ENCODE data around the gene DNAJB5.

DNA sequence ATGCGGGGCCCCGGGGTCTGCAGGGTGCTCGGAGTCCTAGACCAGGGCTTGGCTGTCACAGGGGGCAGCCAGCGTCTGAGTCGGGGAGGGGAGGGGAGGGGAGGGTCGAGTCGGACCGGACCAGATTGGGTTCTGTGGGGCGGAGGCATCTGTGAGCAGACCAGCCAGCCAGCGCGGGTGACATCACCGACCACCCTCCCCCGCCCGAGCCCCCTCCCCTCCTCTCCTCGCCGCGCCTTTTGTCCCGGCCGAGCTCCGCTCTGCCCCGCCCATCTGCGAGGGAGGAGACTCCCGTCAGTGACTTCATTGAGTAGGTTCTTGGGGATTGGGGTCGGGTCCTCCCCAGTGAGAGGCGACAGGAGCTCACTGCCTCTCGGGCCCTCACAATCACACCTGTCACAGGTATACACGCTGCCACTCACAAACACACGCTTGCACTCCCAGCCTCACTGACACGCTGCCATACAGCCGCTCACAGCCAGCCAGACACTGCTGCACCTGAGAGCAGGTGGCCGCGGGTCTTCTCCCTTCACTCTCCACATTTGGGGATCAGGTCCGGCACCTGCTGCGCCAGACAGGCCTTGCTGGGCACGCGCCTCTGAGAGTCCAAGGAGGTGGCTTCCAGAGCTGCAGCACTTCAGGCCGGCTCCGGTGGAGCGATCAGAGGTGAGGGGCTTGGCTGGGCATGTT, 546 bp downstream of the DNAJB5 start:
- TF ChIP-seq, protein P1, sequence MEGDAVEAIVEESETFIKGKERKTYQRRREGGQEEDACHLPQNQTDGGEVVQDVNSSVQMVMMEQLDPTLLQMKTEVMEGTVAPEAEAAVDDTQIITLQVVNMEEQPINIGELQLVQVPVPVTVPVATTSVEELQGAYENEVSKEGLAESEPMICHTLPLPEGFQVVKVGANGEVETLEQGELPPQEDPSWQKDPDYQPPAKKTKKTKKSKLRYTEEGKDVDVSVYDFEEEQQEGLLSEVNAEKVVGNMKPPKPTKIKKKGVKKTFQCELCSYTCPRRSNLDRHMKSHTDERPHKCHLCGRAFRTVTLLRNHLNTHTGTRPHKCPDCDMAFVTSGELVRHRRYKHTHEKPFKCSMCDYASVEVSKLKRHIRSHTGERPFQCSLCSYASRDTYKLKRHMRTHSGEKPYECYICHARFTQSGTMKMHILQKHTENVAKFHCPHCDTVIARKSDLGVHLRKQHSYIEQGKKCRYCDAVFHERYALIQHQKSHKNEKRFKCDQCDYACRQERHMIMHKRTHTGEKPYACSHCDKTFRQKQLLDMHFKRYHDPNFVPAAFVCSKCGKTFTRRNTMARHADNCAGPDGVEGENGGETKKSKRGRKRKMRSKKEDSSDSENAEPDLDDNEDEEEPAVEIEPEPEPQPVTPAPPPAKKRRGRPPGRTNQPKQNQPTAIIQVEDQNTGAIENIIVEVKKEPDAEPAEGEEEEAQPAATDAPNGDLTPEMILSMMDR (conservative IDR thresholded peaks at IDR 0.05; ENCODE audit: low read depth, low read length) = no peak
- TF ChIP-seq EZH2 (IDR thresholded peaks at IDR 0.05; ENCODE audit: borderline replicate concordance, low read depth, low read length, poor library complexity, severe bottlenecking) = no peak
